Left renal cortex interstitium (tissue), 4 donors: ENCODE results near the gene SLC12A3. TPM values are rescaled to one million over a fixed set of nuclear protein-coding genes. Genes with fewer than 3 reads are reported as not detected.
"Not testable (repeated sequence)": the region's sequence is repeated elsewhere in the genome, so short reads cannot be mapped to it uniquely, and the experiment has no call there.

Source experiments
- DNase-seq, 4 donors: peaks; one replicate each; pipeline ENCODE4 v3.0.0-alpha.2; 2013; ENCODE audit warnings: low read depth in 4 of 4, low spot score in 2 of 4, missing footprints in 1 of 4
- polyA plus RNA-seq, 4 donors: library from polyadenylated mRNA; unstranded; fragments of 120-200 nt; gene quantifications; one replicate each; pipeline ENCODE4 v1.2.1, GENCODE V29; 2013; ENCODE audit not compliant: insufficient read length in 4 of 4

The SLC12A3 gene
- polyA plus RNA-seq, 4 donors = 38.1 to 57.2 (median 46.4) TPM

DNA sequence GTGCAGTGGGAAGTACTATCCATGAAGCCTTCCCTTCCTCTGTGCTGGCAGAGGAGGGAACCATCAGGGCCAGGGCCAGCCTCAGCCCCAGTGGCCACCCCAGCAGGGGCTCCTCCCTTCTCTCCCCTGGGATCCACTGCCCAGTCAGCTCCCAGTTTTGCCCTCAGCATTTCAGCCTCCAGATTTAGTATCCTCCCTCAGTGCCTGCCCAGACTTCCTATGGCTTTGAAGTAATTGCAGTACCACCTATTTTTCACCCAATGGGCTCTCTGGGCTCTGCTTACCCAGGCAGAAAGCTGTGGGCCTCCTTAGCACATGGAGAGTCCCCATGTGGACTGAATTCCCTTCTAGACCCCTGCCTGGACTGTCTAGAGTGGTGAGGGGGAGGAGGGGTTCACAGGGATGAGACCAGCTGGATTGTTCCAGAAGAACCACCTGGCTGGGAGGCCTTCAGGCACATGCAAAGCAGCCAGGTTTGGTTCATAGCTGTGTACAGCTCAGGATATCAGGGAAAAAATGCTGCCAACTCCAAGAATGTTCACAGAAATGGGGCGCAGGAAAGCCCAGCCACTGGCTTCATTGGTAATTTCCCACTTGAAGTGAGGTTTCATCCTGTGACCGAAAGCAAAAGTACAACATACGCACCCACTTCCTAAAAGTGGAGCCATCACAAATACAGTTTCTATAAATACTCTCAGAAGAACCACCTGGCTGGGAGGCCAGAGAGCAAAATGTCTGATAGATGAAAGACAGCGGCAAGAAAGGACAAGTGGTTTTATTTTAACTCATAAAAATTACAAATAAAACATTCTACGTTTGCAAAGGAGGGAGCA is 51.8 kb downstream of the SLC12A3 start:
- no peak for DNase-seq

DNA sequence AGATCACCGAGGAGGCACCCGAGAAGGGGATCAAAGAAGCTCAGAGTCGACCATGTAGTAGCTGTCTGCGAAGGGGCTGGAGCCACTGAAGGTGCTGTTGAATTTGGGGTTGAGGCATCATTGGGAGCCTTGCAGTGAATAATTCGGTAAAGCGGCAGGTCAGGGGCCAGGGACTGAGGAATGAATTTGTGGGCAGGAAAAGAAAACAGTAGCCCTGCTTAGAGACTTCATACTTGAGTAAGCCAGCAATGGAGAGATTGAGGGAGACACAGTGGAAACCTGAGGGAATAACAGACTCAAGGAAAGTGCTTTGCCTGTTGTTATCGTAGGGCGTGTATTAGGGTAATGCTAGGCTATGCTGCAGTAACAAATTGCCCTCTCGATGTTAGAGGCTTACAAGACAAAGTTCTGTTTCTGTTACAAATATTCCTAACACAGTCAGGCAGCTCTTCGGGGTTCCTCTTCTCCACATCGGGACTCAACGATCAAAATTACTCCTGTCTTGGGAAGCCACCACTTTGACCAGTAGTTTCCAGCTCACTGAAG is 53.5 kb downstream of the SLC12A3 start:
- DNase-seq = no peak

DNA sequence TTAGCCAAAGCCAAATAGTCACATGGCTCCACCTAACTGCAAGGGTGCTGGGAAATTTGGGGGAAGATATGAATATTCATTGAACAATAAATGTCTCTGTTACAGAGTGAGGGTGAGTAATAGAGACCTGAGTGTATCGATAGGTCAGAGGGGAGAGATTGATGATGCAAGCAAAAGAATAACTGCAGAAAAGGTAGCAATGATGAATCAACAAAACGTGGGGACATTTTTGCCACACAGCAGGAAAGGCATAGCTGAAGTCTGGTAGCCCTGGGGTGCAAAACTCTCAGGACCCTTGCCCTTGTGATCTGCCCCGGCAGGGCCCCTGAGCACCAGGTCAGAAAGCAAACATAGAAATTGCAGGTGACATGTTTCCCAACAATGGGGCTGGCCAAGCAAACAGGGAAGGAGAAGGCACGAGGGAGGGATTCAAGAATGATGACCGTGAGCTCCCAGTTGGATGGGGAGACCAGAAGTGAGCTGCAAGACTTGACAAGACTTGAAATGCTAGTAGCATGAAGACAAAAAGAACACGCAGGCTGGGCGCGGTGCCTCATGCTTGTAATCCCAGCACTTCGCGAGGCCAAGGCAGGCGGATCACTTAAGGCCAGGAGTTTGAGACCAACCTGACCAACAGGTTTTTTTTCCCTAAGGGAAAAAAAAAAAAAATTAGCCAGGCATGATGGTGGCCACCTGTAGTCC is 54.2 kb downstream of the SLC12A3 start:
- no peak for DNase-seq

DNA sequence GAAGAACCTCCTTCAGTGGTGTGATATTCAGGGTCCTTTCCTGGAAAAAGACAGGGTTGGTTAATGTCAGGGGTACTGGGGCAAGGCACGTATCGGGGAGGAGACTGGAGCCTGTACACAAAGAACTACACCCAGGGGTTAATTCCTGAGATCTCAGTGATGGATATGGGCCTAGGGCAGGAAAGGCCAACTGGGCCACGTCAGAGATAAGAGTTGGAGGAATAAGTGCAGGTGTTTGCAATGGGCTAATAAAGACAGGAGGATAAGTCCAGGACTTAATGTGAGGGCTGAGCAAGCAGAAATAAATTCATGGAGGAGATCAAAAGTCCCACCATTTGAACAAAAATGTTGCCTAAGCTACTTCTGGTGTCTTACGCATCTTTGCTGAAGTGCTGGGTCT is 56.6 kb downstream of the SLC12A3 start:
- DNase-seq = no peak

DNA sequence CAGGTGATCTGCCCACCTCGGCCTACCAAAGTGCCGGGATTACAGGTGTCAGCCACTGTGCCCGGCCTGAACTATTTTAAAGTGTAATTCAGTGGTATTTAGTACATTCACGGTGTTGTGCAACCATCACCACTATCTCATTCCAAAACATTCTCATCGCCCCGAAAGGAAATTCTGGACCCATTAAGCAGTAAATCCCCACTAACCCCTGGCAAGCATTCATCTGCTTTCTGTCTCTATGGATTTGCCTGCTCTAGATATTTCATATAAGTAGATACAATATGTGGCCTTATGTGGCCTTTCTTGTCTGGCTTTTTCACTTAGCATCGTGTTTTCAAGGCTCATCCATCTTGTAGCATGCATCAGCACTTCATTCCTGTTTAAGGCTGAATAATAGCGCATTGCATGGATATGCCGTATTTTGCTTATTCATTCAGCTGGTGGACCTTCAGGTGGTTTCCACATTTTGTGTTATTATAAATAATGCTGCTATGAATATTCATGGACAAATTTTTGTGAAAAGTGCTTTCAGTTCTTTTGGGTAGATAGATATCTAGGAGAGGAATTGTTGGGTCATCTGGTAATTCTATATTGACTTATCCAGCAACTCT is 58.6 kb downstream of the SLC12A3 start:
- DNase-seq = no peak

DNA sequence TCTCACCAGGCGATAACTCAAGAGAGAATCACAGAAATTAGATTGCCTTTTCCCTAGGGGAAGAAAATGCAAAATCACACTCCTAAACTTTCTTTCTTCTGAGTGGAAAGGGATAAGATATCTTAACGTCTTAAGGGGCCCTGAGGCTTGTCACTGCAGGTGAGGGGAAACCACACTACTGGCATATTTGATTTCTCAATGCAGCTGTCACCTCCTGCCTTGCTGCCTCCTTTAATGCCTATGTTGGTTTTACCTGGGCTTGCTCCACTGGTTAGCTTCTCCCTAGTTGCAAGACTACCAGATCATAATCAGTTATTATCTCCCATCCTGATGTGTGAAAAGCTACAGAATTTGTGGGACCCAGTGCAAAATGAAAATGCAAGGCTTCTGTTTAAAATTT is 62.5 kb downstream of the SLC12A3 start:
- DNase-seq = no peak

DNA sequence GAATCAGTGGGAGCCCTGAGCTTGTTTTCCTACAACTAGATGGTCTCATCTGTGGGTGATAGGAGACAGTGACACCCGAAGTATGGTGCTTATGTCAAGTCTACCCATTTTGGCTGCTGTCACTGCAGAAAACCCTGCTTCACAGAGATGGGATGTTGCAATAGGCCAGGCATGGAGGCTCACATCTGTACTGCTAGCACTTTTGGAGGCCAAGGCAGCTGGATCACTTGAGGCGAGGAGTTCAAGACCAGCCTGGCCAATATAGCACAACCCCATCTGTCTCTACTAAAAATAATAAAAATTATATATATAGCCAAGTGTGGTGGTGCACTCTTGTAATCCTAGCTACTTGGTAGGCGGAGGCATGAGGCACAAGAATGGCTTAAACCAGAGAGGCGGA is 64.6 kb downstream of the SLC12A3 start:
- DNase-seq = no peak

DNA sequence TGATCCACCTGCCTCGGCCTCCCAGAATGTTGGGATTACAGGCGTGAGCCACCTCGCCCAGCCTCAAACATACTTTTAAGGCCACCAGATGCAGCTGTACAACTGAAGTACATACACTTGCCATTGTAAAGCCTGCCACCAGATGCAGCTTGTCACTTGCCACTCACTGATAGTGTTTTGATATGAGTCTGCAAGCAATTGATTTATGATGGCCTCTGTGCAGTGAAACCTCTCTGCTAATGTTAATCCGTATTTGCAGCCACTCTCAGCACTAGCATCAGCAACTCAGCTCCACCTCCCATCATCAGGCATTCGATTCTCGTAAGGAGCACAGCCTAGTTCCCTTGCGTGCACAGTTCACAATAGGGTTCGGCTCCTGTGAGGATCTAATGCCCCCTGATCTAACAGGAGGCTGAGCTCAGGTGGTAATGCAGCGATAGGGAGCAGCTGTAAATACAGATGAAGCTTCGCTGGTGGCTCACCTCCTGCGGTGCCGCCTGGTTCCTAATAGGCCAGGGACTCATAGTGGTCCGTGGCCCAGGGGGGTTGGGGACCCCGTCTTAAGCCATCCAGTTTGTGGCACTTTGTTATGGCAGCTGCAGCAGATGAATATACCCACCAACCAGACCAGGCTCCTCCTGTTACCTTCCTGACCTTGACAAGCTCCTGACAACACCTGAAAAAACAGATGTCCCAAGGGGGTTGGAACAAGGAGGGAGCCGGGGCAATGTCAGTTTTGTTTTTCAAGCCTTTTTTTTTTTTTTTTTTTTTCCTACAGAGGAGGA is 65.7 kb downstream of the SLC12A3 start:
- no peak for DNase-seq

DNA sequence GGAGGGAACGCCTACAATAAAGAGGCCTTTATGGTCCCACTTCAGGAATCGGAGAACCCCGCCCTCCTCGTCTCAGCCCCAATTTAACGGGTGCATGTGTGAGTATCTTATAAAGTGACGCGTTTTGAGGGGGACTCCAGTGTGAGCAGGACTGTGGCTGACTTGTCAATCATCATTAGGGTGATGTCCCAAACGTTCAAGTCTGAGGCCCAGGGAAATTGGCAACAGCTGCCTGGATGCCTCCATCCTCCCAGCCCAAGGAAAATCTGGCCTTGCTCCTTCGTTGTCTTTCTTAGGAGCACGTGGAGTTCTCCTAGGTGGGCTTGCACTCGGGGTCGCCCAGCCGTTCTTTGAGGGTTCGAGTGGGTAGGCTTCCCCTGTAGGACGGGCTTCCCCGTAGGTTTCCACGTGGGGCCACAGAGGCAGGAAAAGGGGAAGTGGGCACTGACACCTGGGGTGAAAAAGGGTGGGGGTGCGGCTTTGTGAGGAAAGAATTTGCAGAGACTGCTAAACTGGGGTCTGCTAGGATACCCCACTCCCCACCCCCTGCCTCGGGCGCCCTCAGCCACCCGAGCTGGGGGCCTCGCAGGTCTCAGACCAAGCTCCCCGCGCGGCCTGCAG is 66.4 kb downstream of the SLC12A3 start:
- DNase-seq = no peak

DNA sequence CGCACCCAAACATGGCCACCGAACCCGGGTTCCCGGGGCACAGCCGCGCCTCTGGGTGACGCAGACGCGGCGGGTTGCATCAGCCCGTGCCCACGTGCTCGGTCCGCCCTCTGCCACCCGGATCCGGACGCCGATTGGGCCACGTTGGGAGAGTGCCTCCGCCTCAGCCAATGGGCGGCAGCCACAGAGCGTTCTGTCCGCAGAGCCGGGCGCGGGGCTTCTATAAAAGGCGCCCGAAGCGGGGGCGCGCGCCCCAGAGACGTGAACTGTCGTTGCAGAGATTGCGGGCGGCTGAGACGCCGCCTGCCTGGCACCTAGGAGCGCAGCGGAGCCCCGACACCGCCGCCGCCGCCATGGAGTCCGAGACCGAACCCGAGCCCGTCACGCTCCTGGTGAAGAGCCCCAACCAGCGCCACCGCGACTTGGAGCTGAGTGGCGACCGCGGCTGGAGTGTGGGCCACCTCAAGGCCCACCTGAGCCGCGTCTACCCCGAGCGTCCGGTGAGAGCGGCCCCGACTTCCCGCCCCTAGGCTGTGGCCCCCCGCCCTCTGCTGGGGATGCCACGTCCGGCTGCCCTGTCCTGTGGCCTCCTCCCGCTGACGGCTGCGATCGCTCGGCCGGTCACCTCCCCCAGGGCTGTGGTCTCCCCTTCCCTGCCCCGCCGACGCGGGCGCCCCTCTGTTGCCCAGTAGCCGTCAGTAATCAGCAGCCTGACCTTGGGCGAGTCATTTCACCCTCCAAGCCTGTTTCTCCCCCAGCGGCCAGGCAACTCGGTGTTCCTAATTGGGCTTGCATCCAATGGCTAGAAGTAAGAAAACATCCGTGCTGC is 67.1 kb downstream of the SLC12A3 start, which contains the start of gene HERPUD1:
TSS of gene HERPUD1 (plus strand) at position 251 of the 829 bp plus-strand sequence. CDS start at position 354, 103 bp downstream.
- DNase-seq = peak; percentile 77 to 96 (median 92)

DNA sequence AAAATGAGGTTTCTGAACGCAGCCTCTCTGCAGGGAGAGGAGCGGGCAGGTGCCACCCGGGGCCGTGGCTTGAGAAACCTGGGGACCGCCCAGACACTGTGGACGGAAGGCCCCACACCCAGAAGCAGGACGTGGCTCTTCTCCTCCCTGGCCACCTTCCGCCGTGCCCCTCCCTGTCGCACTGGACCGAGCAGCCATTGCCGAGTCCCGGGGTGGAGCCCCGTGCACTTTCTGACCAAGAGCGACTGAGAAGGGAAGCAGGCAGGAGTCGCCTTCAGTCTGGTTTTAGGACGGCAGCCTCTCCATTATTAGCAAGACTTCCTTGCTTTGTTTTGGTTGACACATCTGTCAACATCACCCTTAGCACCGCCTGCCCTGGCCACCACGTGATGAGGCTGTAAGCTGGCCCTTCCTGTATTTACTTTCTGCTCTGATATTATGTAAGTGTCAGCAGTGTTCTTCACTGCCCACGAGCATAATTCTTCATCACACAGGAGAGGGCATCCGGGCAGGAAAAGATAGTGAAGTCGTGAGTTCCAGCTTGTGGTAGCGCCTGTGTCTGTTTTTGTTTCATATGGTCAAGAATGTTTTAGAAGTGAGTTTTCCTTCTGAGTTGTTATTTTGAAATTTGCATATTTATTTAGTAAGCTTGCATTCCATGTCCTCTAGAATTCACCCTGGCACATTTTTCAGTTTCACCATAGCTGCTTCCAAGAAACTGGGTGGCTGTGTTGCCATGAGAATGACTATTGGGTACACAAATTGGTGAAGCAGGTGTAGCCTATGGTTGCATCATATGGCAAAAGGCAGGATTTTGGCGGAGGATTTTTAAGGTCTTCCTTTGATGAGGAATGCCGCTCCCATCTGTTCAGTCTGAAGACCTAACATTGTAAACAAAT is 68.0 kb downstream of the SLC12A3 start:
- no peak for DNase-seq

DNA sequence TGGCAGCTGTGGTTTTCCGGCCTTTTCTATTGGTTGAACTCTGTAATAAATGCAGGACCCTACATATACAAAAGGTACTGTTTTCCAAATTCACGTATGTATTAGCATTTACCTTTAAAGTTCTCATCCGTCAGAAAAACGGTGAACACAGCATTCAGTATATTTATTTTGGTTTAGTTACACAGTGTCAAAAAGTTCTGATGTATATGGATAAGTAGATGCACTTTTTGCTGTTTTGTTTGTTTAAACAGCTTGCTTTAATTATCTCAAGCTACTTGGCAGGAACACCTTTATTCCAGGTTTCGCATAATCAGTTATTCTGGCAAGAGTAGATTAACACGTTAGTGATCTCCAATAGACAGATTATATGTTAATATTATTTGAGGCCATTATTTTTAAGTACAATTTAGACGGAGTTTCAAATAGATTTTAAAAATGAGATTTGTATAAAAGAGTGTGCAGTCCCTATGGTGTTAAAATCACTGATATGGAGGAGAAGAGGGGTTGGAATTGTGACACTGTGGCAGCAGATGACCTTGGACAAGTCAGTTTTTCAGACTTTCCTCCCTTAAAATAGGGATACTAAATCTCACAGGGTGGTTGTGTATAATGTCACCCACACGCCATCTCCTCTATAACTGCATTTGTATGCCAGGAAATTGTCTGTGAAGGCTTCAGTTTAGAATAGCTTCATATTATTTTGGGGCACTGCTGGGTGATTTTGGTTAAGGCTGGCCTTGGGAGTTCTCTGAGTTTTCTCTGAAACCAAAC is 69.0 kb downstream of the SLC12A3 start:
- no peak for DNase-seq

DNA sequence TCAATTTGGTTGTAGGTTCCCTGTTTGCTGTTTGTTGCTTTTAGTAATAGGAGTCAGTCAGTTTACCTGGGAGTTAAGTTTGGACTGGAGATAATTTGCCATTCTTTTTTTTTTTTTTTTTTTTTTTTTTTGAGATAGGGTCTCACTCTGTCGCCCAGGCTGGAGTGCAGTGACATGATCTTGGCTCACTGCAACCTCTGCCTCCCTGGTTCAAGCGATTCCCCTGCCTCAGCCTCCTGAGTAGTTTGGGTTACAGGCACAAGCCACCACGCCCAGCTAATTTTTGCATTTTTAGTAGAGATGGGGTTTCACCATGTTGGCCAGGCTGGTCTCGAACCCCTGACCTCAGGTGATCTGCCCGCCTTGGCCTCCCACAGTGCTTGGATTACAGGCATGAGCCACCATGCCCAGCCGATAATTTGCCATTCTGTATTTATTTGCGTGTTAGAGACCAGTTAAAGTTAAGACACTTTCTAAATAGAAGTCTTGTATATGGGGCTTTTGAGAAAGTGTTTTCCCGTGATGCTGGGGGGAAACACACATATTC is 69.7 kb downstream of the SLC12A3 start:
- DNase-seq = not testable (repeated sequence)

DNA sequence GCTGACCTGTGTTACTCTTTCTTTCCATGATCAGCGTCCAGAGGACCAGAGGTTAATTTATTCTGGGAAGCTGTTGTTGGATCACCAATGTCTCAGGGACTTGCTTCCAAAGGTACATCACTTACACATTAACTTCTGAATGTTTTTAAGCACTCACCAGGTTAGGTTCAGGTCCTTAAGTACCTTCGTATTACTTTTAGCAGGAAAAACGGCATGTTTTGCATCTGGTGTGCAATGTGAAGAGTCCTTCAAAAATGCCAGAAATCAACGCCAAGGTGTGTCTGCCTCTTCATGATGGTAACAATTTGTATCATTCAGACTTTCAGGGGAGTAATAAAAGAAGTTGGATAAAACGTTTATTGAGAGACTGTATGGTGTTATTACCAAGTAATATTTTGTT is 70.2 kb downstream of the SLC12A3 start:
- DNase-seq = no peak

DNA sequence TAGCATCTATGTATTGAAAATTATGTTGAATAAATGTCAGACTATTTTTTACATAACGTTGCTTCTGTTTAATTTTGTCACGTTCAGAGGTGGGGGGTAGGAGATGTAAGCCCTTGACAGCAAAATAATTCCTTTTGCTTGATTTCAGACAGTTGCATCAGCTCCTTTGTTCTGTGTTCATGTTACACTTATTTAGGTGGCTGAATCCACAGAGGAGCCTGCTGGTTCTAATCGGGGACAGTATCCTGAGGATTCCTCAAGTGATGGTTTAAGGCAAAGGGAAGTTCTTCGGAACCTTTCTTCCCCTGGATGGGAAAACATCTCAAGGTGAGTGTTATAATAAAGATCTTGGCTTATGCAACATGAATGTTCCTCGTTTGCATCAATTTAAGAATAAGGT is 71.5 kb downstream of the SLC12A3 start:
- DNase-seq = no peak

DNA sequence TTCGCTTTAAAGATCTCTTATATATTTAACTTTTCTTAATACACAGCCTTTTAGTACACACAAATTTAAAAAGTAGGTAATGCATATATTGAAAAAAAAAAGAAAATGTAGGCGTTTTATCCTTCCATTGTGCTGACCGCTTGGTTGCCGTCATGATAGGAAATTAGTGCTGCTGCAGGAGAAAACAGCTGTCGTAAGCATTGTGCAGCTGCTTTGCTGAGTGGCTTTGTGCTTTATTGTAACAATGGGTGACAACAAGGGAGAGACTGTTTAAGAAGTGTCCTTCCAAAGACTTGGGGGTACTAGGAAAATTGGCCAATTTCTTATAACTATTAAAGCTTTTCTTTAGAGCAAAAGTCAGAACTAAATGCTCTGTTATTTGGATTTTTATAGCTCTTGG is 71.9 kb downstream of the SLC12A3 start:
- no peak for DNase-seq
